ENCODE results near the gene RINL.
A peak's percentile ranks its signal among the peaks of the same experiment; 100 is the strongest.

RINL gene

DNA sequence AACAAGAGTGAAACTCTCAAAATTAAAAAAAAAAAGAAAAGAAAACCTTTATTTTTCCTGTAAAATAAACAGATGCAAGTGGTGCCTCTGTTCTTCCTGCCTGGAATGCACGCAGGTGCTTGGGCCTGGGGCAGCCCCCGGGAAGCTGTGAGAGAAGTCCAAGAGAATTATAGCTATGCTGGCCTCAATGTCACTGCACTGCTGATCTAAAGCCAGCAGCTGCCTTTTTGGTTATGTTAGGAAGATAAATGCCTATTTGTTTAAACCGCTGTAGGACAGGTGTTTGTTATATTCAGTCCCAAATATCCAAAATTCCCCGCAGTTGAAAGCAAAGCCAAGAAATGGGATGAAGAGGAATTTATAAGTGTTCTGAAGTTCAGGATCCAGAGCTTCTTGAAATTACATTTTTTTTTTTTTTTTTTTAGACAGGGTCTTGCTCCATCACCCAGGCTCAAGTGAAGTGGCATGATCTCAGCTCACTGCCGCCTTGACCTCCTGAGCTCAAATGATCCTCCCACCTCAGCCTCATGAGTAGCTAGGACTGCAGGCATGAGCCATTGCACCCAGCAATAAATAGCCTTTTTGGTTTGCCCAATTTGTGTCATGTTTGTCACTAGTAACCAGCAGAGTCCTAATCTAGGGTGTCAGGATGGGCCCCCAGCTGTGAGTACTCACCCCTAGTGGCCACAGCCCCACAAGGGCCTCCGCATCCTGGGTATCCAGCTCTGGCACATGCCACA, 2.2 kb downstream of the RINL start:
- TF ChIP-seq, protein P1, sequence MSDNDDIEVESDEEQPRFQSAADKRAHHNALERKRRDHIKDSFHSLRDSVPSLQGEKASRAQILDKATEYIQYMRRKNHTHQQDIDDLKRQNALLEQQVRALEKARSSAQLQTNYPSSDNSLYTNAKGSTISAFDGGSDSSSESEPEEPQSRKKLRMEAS (IDR thresholded peaks at IDR 0.05) = no peak
- TF ChIP-seq YY1 (IDR thresholded peaks at IDR 0.05; ENCODE audit: low read depth) = no peak
- no peak for TF ChIP-seq CREB1 (IDR thresholded peaks at IDR 0.05; ENCODE audit: low read depth)
- TF ChIP-seq TAF1 (IDR thresholded peaks at IDR 0.05; ENCODE audit: low read depth) = no peak
- TF ChIP-seq, protein P2, sequence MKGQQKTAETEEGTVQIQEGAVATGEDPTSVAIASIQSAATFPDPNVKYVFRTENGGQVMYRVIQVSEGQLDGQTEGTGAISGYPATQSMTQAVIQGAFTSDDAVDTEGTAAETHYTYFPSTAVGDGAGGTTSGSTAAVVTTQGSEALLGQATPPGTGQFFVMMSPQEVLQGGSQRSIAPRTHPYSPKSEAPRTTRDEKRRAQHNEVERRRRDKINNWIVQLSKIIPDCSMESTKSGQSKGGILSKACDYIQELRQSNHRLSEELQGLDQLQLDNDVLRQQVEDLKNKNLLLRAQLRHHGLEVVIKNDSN (IDR thresholded peaks at IDR 0.05) = no peak

DNA sequence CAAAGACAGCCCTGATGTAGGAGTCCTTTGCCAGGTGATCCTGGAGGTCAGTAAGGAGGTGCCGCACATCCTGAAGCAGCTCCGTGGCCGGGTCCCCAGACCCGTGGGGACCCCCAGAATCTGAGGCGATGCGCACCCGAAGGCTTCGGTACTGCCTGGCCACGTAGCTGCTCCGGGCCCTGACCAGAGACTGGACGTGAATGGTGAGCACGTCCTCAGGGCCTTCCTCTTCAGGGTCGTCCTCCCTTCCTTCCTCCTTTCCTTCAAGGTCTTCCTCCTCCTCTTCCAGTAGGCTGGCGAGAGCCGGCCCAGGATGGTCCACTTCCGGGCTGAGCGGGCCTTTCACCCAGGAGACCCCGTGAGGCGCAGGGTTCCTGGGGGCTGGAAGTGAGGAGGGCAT, 7.5 kb downstream of the RINL start:
- TF ChIP-seq NFIC (IDR thresholded peaks at IDR 0.05) (no peak), EP300 (IDR thresholded peaks at IDR 0.05; ENCODE audit: borderline replicate concordance) (no peak), ZBTB7A (IDR thresholded peaks at IDR 0.05; ENCODE audit: low read depth) (no peak), TEAD4 (IDR thresholded peaks at IDR 0.05) (no peak), TAF1 (IDR thresholded peaks at IDR 0.05; ENCODE audit: low read depth) (no peak), FOXM1 (IDR thresholded peaks at IDR 0.05; ENCODE audit: borderline replicate concordance, low read depth) (no peak), TCF12 (IDR thresholded peaks at IDR 0.05; ENCODE audit: low read depth) (no peak), RAD21 (IDR thresholded peaks at IDR 0.05; ENCODE audit: low read depth) (no peak), CREB1 (IDR thresholded peaks at IDR 0.05; ENCODE audit: low read depth) (no peak)
- TF ChIP-seq, protein P3, sequence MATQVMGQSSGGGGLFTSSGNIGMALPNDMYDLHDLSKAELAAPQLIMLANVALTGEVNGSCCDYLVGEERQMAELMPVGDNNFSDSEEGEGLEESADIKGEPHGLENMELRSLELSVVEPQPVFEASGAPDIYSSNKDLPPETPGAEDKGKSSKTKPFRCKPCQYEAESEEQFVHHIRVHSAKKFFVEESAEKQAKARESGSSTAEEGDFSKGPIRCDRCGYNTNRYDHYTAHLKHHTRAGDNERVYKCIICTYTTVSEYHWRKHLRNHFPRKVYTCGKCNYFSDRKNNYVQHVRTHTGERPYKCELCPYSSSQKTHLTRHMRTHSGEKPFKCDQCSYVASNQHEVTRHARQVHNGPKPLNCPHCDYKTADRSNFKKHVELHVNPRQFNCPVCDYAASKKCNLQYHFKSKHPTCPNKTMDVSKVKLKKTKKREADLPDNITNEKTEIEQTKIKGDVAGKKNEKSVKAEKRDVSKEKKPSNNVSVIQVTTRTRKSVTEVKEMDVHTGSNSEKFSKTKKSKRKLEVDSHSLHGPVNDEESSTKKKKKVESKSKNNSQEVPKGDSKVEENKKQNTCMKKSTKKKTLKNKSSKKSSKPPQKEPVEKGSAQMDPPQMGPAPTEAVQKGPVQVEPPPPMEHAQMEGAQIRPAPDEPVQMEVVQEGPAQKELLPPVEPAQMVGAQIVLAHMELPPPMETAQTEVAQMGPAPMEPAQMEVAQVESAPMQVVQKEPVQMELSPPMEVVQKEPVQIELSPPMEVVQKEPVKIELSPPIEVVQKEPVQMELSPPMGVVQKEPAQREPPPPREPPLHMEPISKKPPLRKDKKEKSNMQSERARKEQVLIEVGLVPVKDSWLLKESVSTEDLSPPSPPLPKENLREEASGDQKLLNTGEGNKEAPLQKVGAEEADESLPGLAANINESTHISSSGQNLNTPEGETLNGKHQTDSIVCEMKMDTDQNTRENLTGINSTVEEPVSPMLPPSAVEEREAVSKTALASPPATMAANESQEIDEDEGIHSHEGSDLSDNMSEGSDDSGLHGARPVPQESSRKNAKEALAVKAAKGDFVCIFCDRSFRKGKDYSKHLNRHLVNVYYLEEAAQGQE (IDR thresholded peaks at IDR 0.05; ENCODE audit: low read depth) = no peak
- TF ChIP-seq, protein P2 (IDR thresholded peaks at IDR 0.05) = no peak
- TF ChIP-seq, protein P1 (IDR thresholded peaks at IDR 0.05) = no peak

DNA sequence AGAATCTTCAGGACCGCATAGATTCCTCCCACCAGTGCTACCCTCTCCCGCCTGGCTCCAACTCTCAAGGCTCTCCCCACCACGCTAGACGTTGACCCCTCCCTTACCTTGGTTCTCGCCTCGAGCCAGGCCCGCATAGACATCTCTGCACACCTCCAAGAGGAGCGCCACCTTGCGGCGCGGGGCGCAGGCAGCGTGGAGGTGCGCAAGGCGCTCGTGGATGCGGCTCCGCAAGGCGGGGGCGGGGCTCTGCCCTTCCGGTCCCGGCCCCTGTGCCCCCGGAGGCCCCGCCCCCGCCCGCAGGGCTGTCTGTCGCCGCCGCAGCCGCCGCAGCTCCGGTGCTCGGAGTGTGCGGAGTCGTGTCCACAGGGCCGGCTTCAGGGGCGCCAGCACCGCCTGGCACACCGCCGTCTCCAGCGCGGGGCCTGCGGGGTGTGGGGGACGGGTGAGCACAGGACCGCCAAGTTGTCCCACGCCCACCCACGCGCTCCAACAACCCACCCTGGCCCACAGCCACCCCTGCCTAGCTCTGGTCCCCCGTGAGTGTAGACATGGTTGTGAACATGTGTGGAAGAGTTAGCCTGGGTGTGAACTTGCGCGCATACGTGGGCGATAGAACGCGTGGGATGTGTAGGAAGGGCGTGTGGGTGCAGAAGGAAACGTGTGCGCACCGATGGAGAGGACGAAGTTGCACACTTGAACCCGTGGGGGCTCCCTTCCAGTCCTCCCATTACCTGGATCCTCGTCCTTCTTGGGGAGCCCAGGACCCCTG, 8.1 kb downstream of the RINL start:
- TF ChIP-seq FOXM1 (IDR thresholded peaks at IDR 0.05; ENCODE audit: borderline replicate concordance, low read depth) (no peak), TEAD4 (IDR thresholded peaks at IDR 0.05) (no peak), ZBTB7A (IDR thresholded peaks at IDR 0.05; ENCODE audit: low read depth) (0 out of 2 replicates have a peak, but pooled peaks have one; percentile 56), CEBPB (IDR thresholded peaks at IDR 0.05) (no peak), TCF12 (IDR thresholded peaks at IDR 0.05; ENCODE audit: low read depth) (no peak), EGR1 (IDR thresholded peaks at IDR 0.05) (0 out of 2 replicates have a peak, but pooled peaks have one; percentile 6), TAF1 (IDR thresholded peaks at IDR 0.05; ENCODE audit: low read depth) (no peak), CREB1 (IDR thresholded peaks at IDR 0.05; ENCODE audit: low read depth) (no peak), YY1 (IDR thresholded peaks at IDR 0.05; ENCODE audit: low read depth) (no peak), NFIC (IDR thresholded peaks at IDR 0.05) (no peak), RAD21 (IDR thresholded peaks at IDR 0.05; ENCODE audit: low read depth) (peak; percentile 48; the same call in 1 of the 2 replicates)
- TF ChIP-seq, protein P3 (IDR thresholded peaks at IDR 0.05; ENCODE audit: low read depth) = no peak
- TF ChIP-seq, protein P1 (IDR thresholded peaks at IDR 0.05) = peak; percentile 83
- TF ChIP-seq, protein P2 (IDR thresholded peaks at IDR 0.05) = no peak

DNA sequence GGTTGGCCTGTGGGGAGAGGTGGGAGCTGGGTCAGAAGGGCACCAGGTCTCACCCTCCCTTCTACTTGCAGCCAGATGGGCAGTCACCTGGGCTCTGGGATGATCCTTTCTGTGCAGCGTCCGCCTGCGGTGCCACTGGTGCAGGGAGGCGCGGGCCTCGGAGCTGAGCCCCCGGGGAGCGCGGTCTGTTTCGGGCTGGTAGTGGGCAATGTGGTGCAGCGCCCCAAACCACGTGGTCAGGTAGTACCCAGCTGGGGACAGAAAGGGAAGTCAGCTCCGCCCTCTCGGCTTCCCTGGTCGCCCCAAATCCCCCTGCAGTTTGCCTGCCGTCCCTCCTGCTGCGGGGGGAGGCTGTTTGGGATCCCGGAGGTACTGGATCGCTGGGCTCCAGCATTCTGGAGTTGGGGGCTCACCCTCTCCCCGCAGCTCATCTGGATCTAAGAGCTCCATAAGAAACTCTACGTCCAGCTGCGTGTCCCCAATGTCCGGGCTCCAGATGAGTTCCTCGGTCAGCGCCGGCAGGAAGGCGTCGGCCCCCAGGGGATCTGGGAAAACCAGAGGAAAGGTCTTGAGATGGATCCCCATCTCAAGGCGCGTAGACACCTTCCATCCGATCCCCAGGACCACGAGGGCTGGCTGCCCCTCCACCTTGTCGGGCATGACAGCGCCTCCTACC, 8.8 kb downstream of the RINL start:
- no peak for TF ChIP-seq CEBPB (IDR thresholded peaks at IDR 0.05)
- TF ChIP-seq EGR1 (IDR thresholded peaks at IDR 0.05) = no peak
- TF ChIP-seq NFIC (IDR thresholded peaks at IDR 0.05) = no peak
- TF ChIP-seq YY1 (IDR thresholded peaks at IDR 0.05; ENCODE audit: low read depth) = no peak
- TF ChIP-seq ZBTB7A (IDR thresholded peaks at IDR 0.05; ENCODE audit: low read depth) = no peak
- no peak for TF ChIP-seq CREB1 (IDR thresholded peaks at IDR 0.05; ENCODE audit: low read depth)
- TF ChIP-seq, protein P2 (IDR thresholded peaks at IDR 0.05) = no peak
- no peak for TF ChIP-seq TAF1 (IDR thresholded peaks at IDR 0.05; ENCODE audit: low read depth)
- TF ChIP-seq, protein P3 (IDR thresholded peaks at IDR 0.05; ENCODE audit: low read depth) = no peak
- TF ChIP-seq, protein P1 (IDR thresholded peaks at IDR 0.05) = no peak
- TF ChIP-seq FOXM1 (IDR thresholded peaks at IDR 0.05; ENCODE audit: borderline replicate concordance, low read depth) = no peak
- no peak for TF ChIP-seq RAD21 (IDR thresholded peaks at IDR 0.05; ENCODE audit: low read depth)
- TF ChIP-seq TCF12 (IDR thresholded peaks at IDR 0.05; ENCODE audit: low read depth) = no peak

All from Ishikawa (cell line).